ENCODE data around the gene PAK6.

GRCh38 chr15:40297356-40297755 lies 58.5 kb downstream of the PAK6 start:
- TF ChIP-seq EZH2 (IDR thresholded peaks at IDR 0.05; ENCODE audit: low read length) (no peak), CTCF (optimal IDR thresholded peaks at IDR 0.05 in 1 of 3, IDR thresholded peaks at IDR 0.05 in 1 of 3, conservative IDR thresholded peaks at IDR 0.05 in 1 of 3; ENCODE audit: extremely low read depth in 1 of 3, insufficient read depth in 2 of 3, low read length in 3 of 3) (no peak)

Data from keratinocyte (primary cell).